GM12878 (cell line): Measurements from ENCODE around the gene CLEC20A. TPM values are rescaled to one million over a fixed set of nuclear protein-coding genes. Genes with fewer than 3 reads are reported as not detected.

Source experiments
- ATAC-seq: fragments of 200-7000 bp; cut with Tn5 transposase; 3 replicates; pipeline ENCODE4 v1.9.1; 2020; ENCODE audit warnings: mild to moderate bottlenecking, moderate library complexity
- BruUV-seq: library from RNA; stranded (reverse); fragments of 400-500 nt; replicated peaks from 2 replicates; lab custom pipeline; 2021; lab: Mats Ljungman, UMichigan
- CTCF ChIA-PET: fragments of 300-600 bp; sonication (Branson Sonifier 250); formaldehyde crosslinking; extraction: SDS; loops from one replicate; lab custom pipeline; 2021; ENCODE audit warnings: inconsistent platforms; lab: Yijun Ruan, JAX
- POLR2A ChIA-PET: fragments of 350-600 bp; formaldehyde crosslinking; extraction: SDS; loops from one replicate; lab custom pipeline; 2021; ENCODE audit warnings: inconsistent platforms; lab: Charles Lee
- RAD21 ChIA-PET: fragments of 300-600 bp; sonication (Branson Sonifier 250); formaldehyde crosslinking; loops from one replicate; lab custom pipeline; 2023; ENCODE audit warnings: antibody characterized with exemption; ENCODE audit not compliant: unreplicated experiment; lab: Charles Lee
- SMC1A ChIA-PET: fragments of 300-600 bp; sonication (Branson Sonifier 250); formaldehyde crosslinking; loops from one replicate; lab custom pipeline; 2023; ENCODE audit not compliant: unreplicated experiment, uncharacterized antibody; lab: Charles Lee
- DNase-seq: peaks from one replicate; pipeline ENCODE4 v3.0.0-alpha.2; 2011; ENCODE audit warnings: low read depth, low spot score
- FAIRE-seq: peaks from 3 replicates; lab custom pipeline; 2011; peaks lifted over from hg19 to GRCh38; lab: Jason Lieb, UNC
- H2AFZ ChIP-seq: 2 replicates; pipeline ENCODE4 v1.6.0; 2011; ENCODE audit warnings: low read depth, low read length, control low read depth; ENCODE audit not compliant: control insufficient read depth
- H3K27ac ChIP-seq: 2 replicates; pipeline ENCODE4 v1.5.1; 2011; ENCODE audit warnings: control low read depth; ENCODE audit not compliant: control insufficient read depth, insufficient read depth
- H3K27me3 ChIP-seq, 2 experiments: replicated peaks in 1 of 2; 2 replicates each; pipeline versions ENCODE4 v1.6.0 to v1.6.1; 2011; ENCODE audit warnings: low read length in 1 of 2; ENCODE audit not compliant: control insufficient read depth in 2 of 2, insufficient read depth in 2 of 2
- H3K36me3 ChIP-seq, 2 experiments: 2 replicates each; pipeline ENCODE4 v1.5.1; 2011; ENCODE audit warnings: low read length in 1 of 2; ENCODE audit not compliant: control insufficient read depth in 2 of 2, insufficient read depth in 2 of 2
- H3K4me1 ChIP-seq: 2 replicates; pipeline ENCODE4 v1.6.1; 2011; ENCODE audit warnings: mild to moderate bottlenecking, low read length, moderate library complexity, mixed read lengths; ENCODE audit not compliant: control insufficient read depth, insufficient read depth
- H3K4me2 ChIP-seq: 2 replicates; pipeline ENCODE4 v1.6.0; 2011; ENCODE audit warnings: control low read depth; ENCODE audit not compliant: control insufficient read depth, insufficient read depth
- H3K4me3 ChIP-seq: fragments of 200-600 bp; sonication (generic); 2 replicates; pipeline ENCODE4 v1.5.1; 2016
- H3K79me2 ChIP-seq: 2 replicates; pipeline ENCODE4 v1.6.0; 2011; ENCODE audit warnings: low read length; ENCODE audit not compliant: control insufficient read depth, insufficient read depth
- H3K9ac ChIP-seq: 2 replicates; pipeline ENCODE4 v1.8.0; 2011; ENCODE audit warnings: low read length, control low read depth, mixed read lengths; ENCODE audit not compliant: control insufficient read depth, insufficient read depth
- H3K9me3 ChIP-seq: replicated peaks from 3 replicates; pipeline ENCODE4 v1.5.1; 2011; ENCODE audit warnings: mild to moderate bottlenecking, low read length; ENCODE audit not compliant: control insufficient read depth, insufficient read depth
- H4K20me1 ChIP-seq: 2 replicates; pipeline ENCODE4 v1.6.0; 2011; ENCODE audit not compliant: control insufficient read depth, insufficient read depth
- CHD1 ChIP-seq: IDR thresholded peaks from 2 replicates; pipeline ENCODE4 v1.6.1; 2012; ENCODE audit warnings: low read depth, low read length, improper control_type of control experiment
- DPF2 ChIP-seq: fragments of 450-650 bp; IDR thresholded peaks from 2 replicates; pipeline ENCODE4 v1.6.1; 2017; ENCODE audit warnings: mild to moderate bottlenecking
- NBN ChIP-seq: fragments of 450-650 bp; IDR thresholded peaks from 2 replicates; pipeline ENCODE4 v1.6.1; 2016
- POLR2AphosphoS2 ChIP-seq: IDR thresholded peaks from 2 replicates; pipeline ENCODE4 v1.6.1; 2011; ENCODE audit warnings: low read depth, mild to moderate bottlenecking, low read length, improper control_type of control experiment, moderate library complexity
- RAD21 ChIP-seq: IDR thresholded peaks from 2 replicates; pipeline ENCODE4 v1.6.1; 2011; ENCODE audit warnings: mild to moderate bottlenecking, low read depth, low read length, moderate library complexity; ENCODE audit not compliant: insufficient read depth
- SP1 ChIP-seq: IDR thresholded peaks from one replicate; pipeline ENCODE4 v1.6.1; 2011; ENCODE audit warnings: low read depth, low read length
- SREBF1 ChIP-seq: IDR thresholded peaks from 2 replicates; pipeline ENCODE4 v1.6.1; 2012; ENCODE audit warnings: mild to moderate bottlenecking, low read length
- ZBED1 ChIP-seq: IDR thresholded peaks from 2 replicates; pipeline ENCODE4 v1.6.1; 2016; ENCODE audit warnings: borderline replicate concordance
- ZSCAN29 ChIP-seq: fragments of 450-650 bp; IDR thresholded peaks from 2 replicates; pipeline ENCODE4 v1.6.1; 2017; ENCODE audit warnings: mild to moderate bottlenecking, moderate library complexity
- WGBS: methylation state at CpG from one replicate; pipeline ENCODE4 v1.1.6; 2016; ENCODE audit warnings: low lambda C conversion rate; ENCODE audit not compliant: insufficient replicate concordance, insufficient coverage; ENCODE audit errors: missing lambda C conversion rate; 5-methylcytosine and 5-hydroxymethylcytosine counted together
- in situ Hi-C: fragments of 300-500 bp; cut with MboI; formaldehyde crosslinking; loops from 9 replicates; pipeline ENCODE4 v1.14.3; 2018; ENCODE audit warnings: mixed read lengths
- intact Hi-C: fragments of 100-400 bp; cut with micrococcal nuclease; formaldehyde crosslinking; loops from one replicate; pipeline ENCODE4 v1.14.2; 2022; ENCODE audit not compliant: unreplicated experiment
- polyA plus RNA-seq, 11 experiments: library from polyadenylated mRNA; depleted of rRNA in 4 of 11; unstranded in 6 of 11; stranded (reverse) in 5 of 11; fragments of >200 nt; fragmentation: Nextera tagmentation in 4 of 11; fragmentation: Illumina TruSeq in 1 of 11; extraction: Ambion mirVana in 4 of 11; extraction: Trizol in 1 of 11; gene quantifications; 1 replicate in 1 of 11; 2 replicates in 10 of 11; pipeline versions ENCODE4 v1.2.1 to v1.2.3, GENCODE V29; 2011 to 2016; ENCODE audit warnings: inconsistent platforms in 2 of 11, missing spikeins in 2 of 11, low read depth in 1 of 11
- total RNA-seq, 4 experiments: library from RNA; depleted of rRNA in 3 of 4; stranded (reverse); fragments of >200 nt in 3 of 4; fragmentation: Illumina TruSeq in 1 of 4; extraction: Trizol in 1 of 4; gene quantifications; 2 replicates each; pipeline versions ENCODE4 v1.2.1 to v1.2.3, GENCODE V29; 2013 to 2021
- TF ChIP-seq, protein P1 (sequence below): fragments of 450-650 bp; IDR thresholded peaks from 2 replicates; pipeline ENCODE4 v1.6.1; 2017; ENCODE audit warnings: antibody characterized with exemption, mild to moderate bottlenecking, moderate library complexity

The CLEC20A gene
- total and polyA plus RNA-seq, 10 of the 15 experiments (the other 5 are each of a cell fraction or from before 2014, with no cell fraction given) = not detected

GRCh38 chr1:178540646-178541045, 43.9 kb upstream of the CLEC20A start:
- TF ChIP-seq SREBF1 (no peak), ZSCAN29 (no peak), NBN (no peak), CHD1 (no peak), DPF2 (no peak), SP1 (no peak), POLR2AphosphoS2 (no peak), RAD21 (no peak), ZBED1 (no peak)
- TF ChIP-seq, protein P1, sequence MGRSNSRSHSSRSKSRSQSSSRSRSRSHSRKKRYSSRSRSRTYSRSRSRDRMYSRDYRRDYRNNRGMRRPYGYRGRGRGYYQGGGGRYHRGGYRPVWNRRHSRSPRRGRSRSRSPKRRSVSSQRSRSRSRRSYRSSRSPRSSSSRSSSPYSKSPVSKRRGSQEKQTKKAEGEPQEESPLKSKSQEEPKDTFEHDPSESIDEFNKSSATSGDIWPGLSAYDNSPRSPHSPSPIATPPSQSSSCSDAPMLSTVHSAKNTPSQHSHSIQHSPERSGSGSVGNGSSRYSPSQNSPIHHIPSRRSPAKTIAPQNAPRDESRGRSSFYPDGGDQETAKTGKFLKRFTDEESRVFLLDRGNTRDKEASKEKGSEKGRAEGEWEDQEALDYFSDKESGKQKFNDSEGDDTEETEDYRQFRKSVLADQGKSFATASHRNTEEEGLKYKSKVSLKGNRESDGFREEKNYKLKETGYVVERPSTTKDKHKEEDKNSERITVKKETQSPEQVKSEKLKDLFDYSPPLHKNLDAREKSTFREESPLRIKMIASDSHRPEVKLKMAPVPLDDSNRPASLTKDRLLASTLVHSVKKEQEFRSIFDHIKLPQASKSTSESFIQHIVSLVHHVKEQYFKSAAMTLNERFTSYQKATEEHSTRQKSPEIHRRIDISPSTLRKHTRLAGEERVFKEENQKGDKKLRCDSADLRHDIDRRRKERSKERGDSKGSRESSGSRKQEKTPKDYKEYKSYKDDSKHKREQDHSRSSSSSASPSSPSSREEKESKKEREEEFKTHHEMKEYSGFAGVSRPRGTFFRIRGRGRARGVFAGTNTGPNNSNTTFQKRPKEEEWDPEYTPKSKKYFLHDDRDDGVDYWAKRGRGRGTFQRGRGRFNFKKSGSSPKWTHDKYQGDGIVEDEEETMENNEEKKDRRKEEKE = no peak
- no TSS peak for BruUV-seq
- Histone ChIP-seq H3K27me3 (no peaks in the 10 kb centered on the region), H3K9me3 (no peaks in the 10 kb centered on the region), H3K27ac (no peak overlapping the region), H2AFZ (no peak overlapping the region), H3K9ac (no peak overlapping the region), H4K20me1 (no peaks in the 10 kb centered on the region), H3K79me2 (peaks cover 1% of the 10 kb centered on the region; the same call in 1 of the 2 replicates), H3K4me2 (no peak overlapping the region), H3K4me1 (peaks cover 7% of the 10 kb centered on the region), H3K36me3 (0 out of 4 replicates have a peak, but pooled peaks cover 0 to under 1% of the 10 kb centered on the region in 2 experiments), H3K4me3 (no peak overlapping the region)
- no peak for FAIRE-seq
- no peak for DNase-seq
- ChIA-PET POLR2A (no interaction called here), CTCF (interaction anchor here (0.7 to 15.3 kb wide), 10 partner anchors 14 to 828 kb away, joined by 3 to 283 read pairs (median 6); no protein-coding TSS in a partner anchor), RAD21 (interaction anchor here (1.1 to 9.5 kb wide), 2 partner anchors 213 to 465 kb away, joined by 3 to 200 read pairs; no protein-coding TSS in a partner anchor), SMC1A (interaction anchor here (1.9 to 12.6 kb wide), 2 partner anchors 186 to 213 kb away, joined by 8 to 166 read pairs; no protein-coding TSS in a partner anchor)
- in situ Hi-C loops = loop anchor here (25.0 kb wide), 1 partner anchor 222 kb away; no protein-coding TSS in a partner anchor
- ATAC-seq = no peak
- WGBS = 78% methylated on average over 7 of the region's 7 CpGs
- intact Hi-C loops = loop anchor here (5.0 to 10.0 kb wide), 2 partner anchors 124 to 827 kb away; partner anchors contain the start of gene AXDND1
